IMR-90 (cell line): ENCODE data around the gene METTL15. TPM values are rescaled to one million over a fixed set of nuclear protein-coding genes. Genes with fewer than 3 reads are reported as not detected.

Source experiments
- ATAC-seq: fragments of 200-7000 bp; cut with Tn5 transposase; 2 replicates; pipeline ENCODE4 v1.9.1; 2020; ENCODE audit warnings: low read depth, mild to moderate bottlenecking, moderate library complexity
- BruUV-seq: library from RNA; stranded (reverse); fragments of 400-500 nt; replicated peaks from 2 replicates; lab custom pipeline; 2021; lab: Mats Ljungman, UMichigan
- CTCF ChIA-PET: fragments of 300-600 bp; formaldehyde crosslinking; extraction: SDS; loops from one replicate; lab custom pipeline; 2021; ENCODE audit warnings: antibody characterized with exemption; lab: Yijun Ruan, JAX
- POLR2A ChIA-PET: fragments of 300-600 bp; sonication (Branson Sonifier 250); formaldehyde crosslinking; loops from one replicate; lab custom pipeline; 2022; ENCODE audit warnings: antibody characterized with exemption; ENCODE audit not compliant: unreplicated experiment; lab: Charles Lee
- DNase-seq: peaks from one replicate; pipeline ENCODE4 v3.0.0; 2013
- H2AFZ ChIP-seq: replicated peaks from 2 replicates; pipeline ENCODE3; 2013; ENCODE audit warnings: low read length, mild to moderate bottlenecking; ENCODE audit not compliant: poor library complexity
- H2AK5ac ChIP-seq: 2 replicates; pipeline ENCODE4 v1.6.1; 2013; ENCODE audit warnings: low read depth, low read length, inconsistent platforms
- H2AK9ac ChIP-seq: replicated peaks from 2 replicates; pipeline ENCODE3; 2013; ENCODE audit warnings: mild to moderate bottlenecking, low read depth, low read length, moderate library complexity; ENCODE audit not compliant: poor library complexity
- H2BK120ac ChIP-seq: 2 replicates; pipeline ENCODE4 v1.6.1; 2013; ENCODE audit warnings: low read depth, low read length, inconsistent platforms
- H2BK15ac ChIP-seq: 3 replicates; pipeline ENCODE4 v1.6.1; 2013; ENCODE audit warnings: low read depth, low read length, inconsistent platforms
- H2BK20ac ChIP-seq: 2 replicates; pipeline ENCODE4 v1.6.1; 2013; ENCODE audit warnings: low read depth, mild to moderate bottlenecking, inconsistent platforms, low read length, moderate library complexity
- H2BK5ac ChIP-seq: 2 replicates; pipeline ENCODE4 v1.6.1; 2013; ENCODE audit warnings: mild to moderate bottlenecking, low read depth, low read length, inconsistent platforms; ENCODE audit not compliant: poor library complexity, severe bottlenecking
- H3K14ac ChIP-seq: replicated peaks from 2 replicates; pipeline ENCODE4 v1.6.1; 2013; ENCODE audit warnings: low read depth, low read length, inconsistent platforms
- H3K18ac ChIP-seq: 2 replicates; pipeline ENCODE4 v1.6.1; 2013; ENCODE audit warnings: low read depth, low read length, control low read depth
- H3K23ac ChIP-seq: 2 replicates; pipeline ENCODE4 v1.6.1; 2013; ENCODE audit warnings: low read depth, low read length, inconsistent platforms
- H3K27ac ChIP-seq: 2 replicates; pipeline ENCODE4 v1.5.1; 2013; ENCODE audit warnings: mild to moderate bottlenecking, control low read depth, low read length; ENCODE audit not compliant: insufficient read depth
- H3K27me3 ChIP-seq: 2 replicates; pipeline ENCODE4 v1.6.1; 2013; ENCODE audit warnings: low read length; ENCODE audit not compliant: control insufficient read depth, insufficient read depth
- H3K36me3 ChIP-seq: 2 replicates; pipeline ENCODE4 v1.6.1; 2013; ENCODE audit warnings: low read length, mixed read lengths; ENCODE audit not compliant: control insufficient read depth, insufficient read depth
- H3K4ac ChIP-seq: 2 replicates; pipeline ENCODE4 v1.6.1; 2013; ENCODE audit warnings: low read depth, low read length, inconsistent platforms
- H3K4me1 ChIP-seq: 2 replicates; pipeline ENCODE4 v1.6.1; 2013; ENCODE audit warnings: low read length, mixed read lengths; ENCODE audit not compliant: control insufficient read depth, insufficient read depth
- H3K4me2 ChIP-seq: 2 replicates; pipeline ENCODE4 v1.6.1; 2013; ENCODE audit warnings: low read depth, mild to moderate bottlenecking, control low read depth, low read length, moderate library complexity
- H3K4me3 ChIP-seq: 2 replicates; pipeline ENCODE4 v1.5.1; 2013; ENCODE audit warnings: low read depth, mild to moderate bottlenecking, control low read depth, low read length, moderate library complexity; ENCODE audit not compliant: insufficient read depth
- H3K56ac ChIP-seq: 2 replicates; pipeline ENCODE4 v1.6.1; 2013; ENCODE audit warnings: low read length, inconsistent platforms; ENCODE audit not compliant: insufficient read depth; ENCODE audit errors: extremely low read depth
- H3K79me1 ChIP-seq, 2 experiments: 2 replicates each; pipeline ENCODE4 v1.6.1; 2013; ENCODE audit warnings: low read length in 2 of 2, inconsistent platforms in 1 of 2, low read depth in 1 of 2
- H3K9ac ChIP-seq: 2 replicates; pipeline ENCODE4 v1.6.1; 2013; ENCODE audit warnings: low read depth, low read length, control low read depth
- H3K9me1 ChIP-seq: 2 replicates; pipeline ENCODE4 v1.6.1; 2013; ENCODE audit warnings: low read length, inconsistent platforms; ENCODE audit not compliant: insufficient read depth
- H3K9me3 ChIP-seq: 2 replicates; pipeline ENCODE4 v1.6.1; 2013; ENCODE audit warnings: low read length; ENCODE audit not compliant: control insufficient read depth, insufficient read depth
- H4K20me1 ChIP-seq: 2 replicates; pipeline ENCODE4 v1.6.1; 2013; ENCODE audit warnings: low read length, inconsistent platforms; ENCODE audit not compliant: insufficient read depth
- H4K5ac ChIP-seq: 2 replicates; pipeline ENCODE4 v1.6.1; 2013; ENCODE audit warnings: mild to moderate bottlenecking, low read depth, low read length, control low read depth
- H4K8ac ChIP-seq, 2 experiments: 2 replicates each; pipeline ENCODE4 v1.6.1; 2013; ENCODE audit warnings: low read depth in 2 of 2, low read length in 2 of 2, control low read depth in 1 of 2, inconsistent platforms in 1 of 2
- H4K91ac ChIP-seq: 2 replicates; pipeline ENCODE4 v1.6.1; 2013; ENCODE audit warnings: low read depth, low read length, inconsistent platforms; ENCODE audit not compliant: insufficient read depth
- BHLHE40 ChIP-seq: fragments of 150-350 bp; IDR thresholded peaks from 2 replicates; pipeline ENCODE4 v1.6.1; 2016; ENCODE audit warnings: mild to moderate bottlenecking, low read depth, low read length
- CEBPB ChIP-seq: IDR thresholded peaks from 2 replicates; pipeline ENCODE4 v1.6.1; 2012; ENCODE audit warnings: low read depth, low read length, improper control_type of control experiment
- WGBS, 2 experiments: methylation state at CpG; one replicate each; pipeline versions ENCODE4 v1.1.5 to v1.1.7; 2013; ENCODE audit warnings: missing lambda C conversion rate in 2 of 2; ENCODE audit not compliant: insufficient read length in 1 of 2; ENCODE audit errors: extremely low coverage in 2 of 2; 5-methylcytosine and 5-hydroxymethylcytosine counted together
- dilution Hi-C: fragments of 300-500 bp; cut with HindIII; formaldehyde crosslinking; loops from one replicate; pipeline ENCODE4 v1.14.3; 2018; ENCODE audit warnings: low sequenced_read_pairs; ENCODE audit not compliant: unreplicated experiment
- in situ Hi-C: fragments of 300-500 bp; cut with MboI; formaldehyde crosslinking; loops from 3 replicates; pipeline ENCODE4 v1.14.3; 2019; ENCODE audit warnings: low sequenced_read_pairs, inconsistent platforms, mixed read lengths
- intact Hi-C: fragments of 100-400 bp; cut with micrococcal nuclease; formaldehyde crosslinking; loops from 2 replicates; pipeline ENCODE4 v1.10.0; 2022
- polyA plus RNA-seq, 3 experiments: library from polyadenylated mRNA; depleted of rRNA; stranded (reverse); fragments of >200 nt; gene quantifications; 2 replicates each; pipeline ENCODE4 v1.2.3, GENCODE V29; 2012; ENCODE audit warnings: low replicate concordance in 1 of 3
- total RNA-seq: library from RNA; depleted of rRNA; stranded (reverse); fragments of >200 nt; gene quantifications from 2 replicates; pipeline ENCODE4 v1.2.3, GENCODE V29; 2012
- TF ChIP-seq, protein P1 (sequence below): fragments of 150-350 bp; IDR thresholded peaks from 2 replicates; pipeline ENCODE4 v1.6.1; 2016; ENCODE audit warnings: low read depth, mild to moderate bottlenecking, low read length, moderate library complexity, borderline replicate concordance

METTL15 gene
- total and polyA plus RNA-seq, 2 of the 4 experiments (the other 2 are of a cell fraction): 6.5 to 30.5 TPM

DNA sequence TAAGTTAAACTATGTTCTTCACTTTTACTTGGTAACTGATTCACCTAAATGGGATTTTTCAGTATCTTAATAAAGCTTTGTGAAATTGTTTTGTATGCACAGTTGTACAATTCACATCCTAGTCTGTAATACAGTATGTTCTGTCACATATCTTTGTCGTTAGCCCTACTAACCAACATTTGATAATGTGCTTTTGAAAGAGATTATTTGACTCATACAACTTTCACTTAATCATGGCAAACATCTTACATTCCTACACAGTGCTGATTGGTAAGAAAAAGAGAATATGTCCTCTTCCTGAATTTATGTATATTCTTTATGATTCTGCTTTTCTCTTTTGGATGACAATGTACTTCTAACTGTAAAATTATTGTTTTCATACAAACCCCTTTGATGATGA is 234.5 kb downstream of the METTL15 start:
- peak overlapping the region; percentile 52; the same call in 1 of the 2 replicates for H3K56ac ChIP-seq
- no peaks in the 10 kb centered on the region for H3K27me3 ChIP-seq
- POLR2A ChIA-PET: no interaction called here
- H3K4me2 ChIP-seq: peak overlapping the region; percentile 53; the same call in 1 of the 2 replicates
- H3K27ac ChIP-seq: peak overlapping the region; percentile 71; the same call in 1 of the 2 replicates
- peak overlapping the region in 1 of 2 experiments; percentile 45; a peak in 1 of 4 replicates for H4K8ac ChIP-seq
- 0 out of 2 replicates have a peak overlapping the region, but pooled peaks have one; percentile 51 for H4K5ac ChIP-seq
- dilution Hi-C loops: no loop called here
- no peaks in the 10 kb centered on the region for H3K4me1 ChIP-seq
- H3K14ac ChIP-seq: no peak overlapping the region
- no peak overlapping the region for H3K4ac ChIP-seq
- ATAC-seq (peak; percentile 56), DNase-seq (peak; percentile 50)
- H3K23ac ChIP-seq: peak overlapping the region; percentile 29; the same call in 1 of the 2 replicates
- in situ Hi-C loops: no loop called here
- H3K79me1 ChIP-seq: no peaks in the 10 kb centered on the region
- intact Hi-C loops: loop anchor here (5.0 to 10.0 kb wide), 3 partner anchors 352 to 992 kb away; no protein-coding TSS in a partner anchor
- no peak overlapping the region for H3K4me3 ChIP-seq
- H2AFZ ChIP-seq: no peak overlapping the region
- CTCF ChIA-PET: no interaction called here
- no peaks in the 10 kb centered on the region for H4K20me1 ChIP-seq
- peak overlapping the region; percentile 41; the same call in 1 of the 2 replicates for H3K9ac ChIP-seq
- peaks cover 6% of the 10 kb centered on the region; the same call in 1 of the 2 replicates for H3K9me3 ChIP-seq
- WGBS, 2 experiments: no CpG with 5 or more reads among the region's 1 CpG
- TF ChIP-seq, protein P1, sequence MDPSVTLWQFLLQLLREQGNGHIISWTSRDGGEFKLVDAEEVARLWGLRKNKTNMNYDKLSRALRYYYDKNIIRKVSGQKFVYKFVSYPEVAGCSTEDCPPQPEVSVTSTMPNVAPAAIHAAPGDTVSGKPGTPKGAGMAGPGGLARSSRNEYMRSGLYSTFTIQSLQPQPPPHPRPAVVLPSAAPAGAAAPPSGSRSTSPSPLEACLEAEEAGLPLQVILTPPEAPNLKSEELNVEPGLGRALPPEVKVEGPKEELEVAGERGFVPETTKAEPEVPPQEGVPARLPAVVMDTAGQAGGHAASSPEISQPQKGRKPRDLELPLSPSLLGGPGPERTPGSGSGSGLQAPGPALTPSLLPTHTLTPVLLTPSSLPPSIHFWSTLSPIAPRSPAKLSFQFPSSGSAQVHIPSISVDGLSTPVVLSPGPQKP: no peak
- TF ChIP-seq CEBPB: no peak
- no peak for TF ChIP-seq BHLHE40
- H3K9me1 ChIP-seq: peaks cover 5% of the 10 kb centered on the region; the same call in 1 of the 2 replicates
- H4K91ac ChIP-seq: no peak overlapping the region
- H2AK9ac ChIP-seq: no peak overlapping the region
- H2BK20ac ChIP-seq: peak overlapping the region; percentile 69; the same call in 1 of the 2 replicates
- no peak overlapping the region for H2BK15ac ChIP-seq
- H2BK5ac ChIP-seq: peak overlapping the region; percentile 96
- peak overlapping the region; percentile 10; the same call in 1 of the 2 replicates for H2BK120ac ChIP-seq
- H2AK5ac ChIP-seq: no peak overlapping the region
- BruUV-seq: no TSS peak
- peak overlapping the region; percentile 78 for H3K18ac ChIP-seq
- H3K36me3 ChIP-seq: no peaks in the 10 kb centered on the region
